ENCODE data around the gene PTPRZ1. TPM values are rescaled to one million over a fixed set of nuclear protein-coding genes. Genes with fewer than 3 reads are reported as not detected.

PTPRZ1 gene
- polyA plus RNA-seq, 1 of the 3 experiments (the other 2 are of a cell fraction): not detected

DNA sequence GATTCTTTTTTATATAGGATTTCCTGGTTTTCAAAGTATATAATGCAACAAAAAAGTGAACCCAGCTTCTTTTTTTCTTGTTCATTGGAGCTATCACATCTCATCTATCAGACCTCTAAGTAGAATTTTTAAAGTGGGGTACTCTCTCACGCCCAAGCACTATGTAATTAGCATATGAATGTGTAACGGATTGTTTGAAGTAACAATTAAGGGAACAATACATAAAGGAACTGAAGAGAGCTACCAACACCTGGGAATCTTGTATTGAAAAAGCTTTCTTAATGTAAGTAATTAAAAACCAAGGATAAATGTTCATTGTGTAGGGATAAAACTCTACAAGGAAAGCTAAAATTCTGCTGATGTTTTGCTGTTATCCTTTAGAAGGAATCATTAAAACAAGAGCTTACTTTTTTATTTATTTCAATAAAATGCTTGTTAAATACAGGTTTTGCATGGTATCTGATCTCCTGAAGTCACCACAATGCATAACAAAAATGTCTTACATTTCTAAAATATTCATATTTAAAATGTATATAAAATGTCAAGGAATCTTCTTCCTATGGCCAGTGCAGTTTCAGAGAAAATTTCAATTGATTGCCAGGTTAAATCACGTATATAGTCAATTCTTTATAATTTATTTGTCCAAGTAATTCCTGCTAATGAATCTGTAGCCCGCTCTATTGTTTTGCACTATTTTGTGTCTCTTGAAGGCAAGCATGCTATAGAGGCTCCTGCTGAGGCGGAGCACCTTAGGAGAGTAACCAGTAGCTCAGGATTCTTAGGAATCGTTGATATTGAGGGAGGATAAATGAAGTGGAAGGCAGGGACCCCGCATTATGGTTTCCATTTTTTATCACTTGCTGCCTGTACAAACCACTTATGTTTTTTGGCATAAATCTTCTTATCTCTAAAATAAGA is 51.6 kb downstream of the PTPRZ1 start:
- no peaks in the 10 kb centered on the region for H3K9me2 ChIP-seq
- H3F3A ChIP-seq (replicated peaks; ENCODE audit: insufficient read depth): no peaks in the 10 kb centered on the region
- H3K4me2 ChIP-seq: no peak overlapping the region
- H2AFZ ChIP-seq (ENCODE audit: low read depth): no peak overlapping the region; the same call in 1 of the 2 replicates
- ChIA-PET CTCF (interaction anchor here (0.8 to 1.2 kb wide), 3 partner anchors 15 to 70 kb away, joined by 3 read pairs; no protein-coding TSS in a partner anchor), POLR2A (no interaction called here)
- DNase-seq: no peak
- peaks cover 9% of the 10 kb centered on the region for H3K27me3 ChIP-seq (ENCODE audit: insufficient read depth)
- H3K36me3 ChIP-seq (replicated peaks in 1 of 2; ENCODE audit: control insufficient read depth in 1 of 2, insufficient read depth in 2 of 2, low read length in 1 of 2): no peaks in the 10 kb centered on the region
- no peaks in the 10 kb centered on the region for H3K79me2 ChIP-seq (ENCODE audit: insufficient read depth)
- H3K4me1 ChIP-seq (ENCODE audit: control insufficient read depth in 1 of 2, insufficient read depth in 2 of 2, low read depth in 1 of 2, low read length in 1 of 2): no peaks in the 10 kb centered on the region
- H3K9me3 ChIP-seq: no peaks in the 10 kb centered on the region
- no peaks in the 10 kb centered on the region for H4K20me1 ChIP-seq (ENCODE audit: insufficient read depth)
- no peak overlapping the region for H3K4me3 ChIP-seq (ENCODE audit: low read depth in 2 of 2, low read length in 1 of 2)
- WGBS (ENCODE audit: low lambda C conversion rate): 1% methylated on average over 7 of the region's 7 CpGs
- no peak overlapping the region for H3K9ac ChIP-seq
- no peak for TF ChIP-seq GABPA (IDR thresholded peaks at IDR 0.05; ENCODE audit: low read depth)
- TF ChIP-seq FOXM1 (IDR thresholded peaks at IDR 0.05; ENCODE audit: low read depth): no peak
- no peak for TF ChIP-seq NRF1 (IDR thresholded peaks at IDR 0.05; ENCODE audit: low read depth, low read length)
- TF ChIP-seq, protein P1, sequence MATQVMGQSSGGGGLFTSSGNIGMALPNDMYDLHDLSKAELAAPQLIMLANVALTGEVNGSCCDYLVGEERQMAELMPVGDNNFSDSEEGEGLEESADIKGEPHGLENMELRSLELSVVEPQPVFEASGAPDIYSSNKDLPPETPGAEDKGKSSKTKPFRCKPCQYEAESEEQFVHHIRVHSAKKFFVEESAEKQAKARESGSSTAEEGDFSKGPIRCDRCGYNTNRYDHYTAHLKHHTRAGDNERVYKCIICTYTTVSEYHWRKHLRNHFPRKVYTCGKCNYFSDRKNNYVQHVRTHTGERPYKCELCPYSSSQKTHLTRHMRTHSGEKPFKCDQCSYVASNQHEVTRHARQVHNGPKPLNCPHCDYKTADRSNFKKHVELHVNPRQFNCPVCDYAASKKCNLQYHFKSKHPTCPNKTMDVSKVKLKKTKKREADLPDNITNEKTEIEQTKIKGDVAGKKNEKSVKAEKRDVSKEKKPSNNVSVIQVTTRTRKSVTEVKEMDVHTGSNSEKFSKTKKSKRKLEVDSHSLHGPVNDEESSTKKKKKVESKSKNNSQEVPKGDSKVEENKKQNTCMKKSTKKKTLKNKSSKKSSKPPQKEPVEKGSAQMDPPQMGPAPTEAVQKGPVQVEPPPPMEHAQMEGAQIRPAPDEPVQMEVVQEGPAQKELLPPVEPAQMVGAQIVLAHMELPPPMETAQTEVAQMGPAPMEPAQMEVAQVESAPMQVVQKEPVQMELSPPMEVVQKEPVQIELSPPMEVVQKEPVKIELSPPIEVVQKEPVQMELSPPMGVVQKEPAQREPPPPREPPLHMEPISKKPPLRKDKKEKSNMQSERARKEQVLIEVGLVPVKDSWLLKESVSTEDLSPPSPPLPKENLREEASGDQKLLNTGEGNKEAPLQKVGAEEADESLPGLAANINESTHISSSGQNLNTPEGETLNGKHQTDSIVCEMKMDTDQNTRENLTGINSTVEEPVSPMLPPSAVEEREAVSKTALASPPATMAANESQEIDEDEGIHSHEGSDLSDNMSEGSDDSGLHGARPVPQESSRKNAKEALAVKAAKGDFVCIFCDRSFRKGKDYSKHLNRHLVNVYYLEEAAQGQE (IDR thresholded peaks at IDR 0.05; ENCODE audit: low read depth, low read length): no peak
- TF ChIP-seq EZH2phosphoT487 (IDR thresholded peaks at IDR 0.05; ENCODE audit: borderline replicate concordance, low read depth): no peak
- TF ChIP-seq, protein P2, sequence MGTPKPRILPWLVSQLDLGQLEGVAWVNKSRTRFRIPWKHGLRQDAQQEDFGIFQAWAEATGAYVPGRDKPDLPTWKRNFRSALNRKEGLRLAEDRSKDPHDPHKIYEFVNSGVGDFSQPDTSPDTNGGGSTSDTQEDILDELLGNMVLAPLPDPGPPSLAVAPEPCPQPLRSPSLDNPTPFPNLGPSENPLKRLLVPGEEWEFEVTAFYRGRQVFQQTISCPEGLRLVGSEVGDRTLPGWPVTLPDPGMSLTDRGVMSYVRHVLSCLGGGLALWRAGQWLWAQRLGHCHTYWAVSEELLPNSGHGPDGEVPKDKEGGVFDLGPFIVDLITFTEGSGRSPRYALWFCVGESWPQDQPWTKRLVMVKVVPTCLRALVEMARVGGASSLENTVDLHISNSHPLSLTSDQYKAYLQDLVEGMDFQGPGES (IDR thresholded peaks at IDR 0.05; ENCODE audit: low read depth, low read length): no peak
- no peak for TF ChIP-seq CHD2 (IDR thresholded peaks at IDR 0.05; ENCODE audit: low read length, partially characterized antibody)
- TF ChIP-seq, protein P3, sequence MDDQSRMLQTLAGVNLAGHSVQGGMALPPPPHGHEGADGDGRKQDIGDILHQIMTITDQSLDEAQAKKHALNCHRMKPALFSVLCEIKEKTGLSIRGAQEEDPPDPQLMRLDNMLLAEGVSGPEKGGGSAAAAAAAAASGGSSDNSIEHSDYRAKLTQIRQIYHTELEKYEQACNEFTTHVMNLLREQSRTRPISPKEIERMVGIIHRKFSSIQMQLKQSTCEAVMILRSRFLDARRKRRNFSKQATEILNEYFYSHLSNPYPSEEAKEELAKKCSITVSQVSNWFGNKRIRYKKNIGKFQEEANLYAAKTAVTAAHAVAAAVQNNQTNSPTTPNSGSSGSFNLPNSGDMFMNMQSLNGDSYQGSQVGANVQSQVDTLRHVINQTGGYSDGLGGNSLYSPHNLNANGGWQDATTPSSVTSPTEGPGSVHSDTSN (IDR thresholded peaks at IDR 0.05): no peak
- TF ChIP-seq EP300 (IDR thresholded peaks at IDR 0.05; ENCODE audit: borderline replicate concordance in 1 of 2, low read depth in 1 of 2, low read length in 1 of 2): no peak
- TF ChIP-seq, protein P4, sequence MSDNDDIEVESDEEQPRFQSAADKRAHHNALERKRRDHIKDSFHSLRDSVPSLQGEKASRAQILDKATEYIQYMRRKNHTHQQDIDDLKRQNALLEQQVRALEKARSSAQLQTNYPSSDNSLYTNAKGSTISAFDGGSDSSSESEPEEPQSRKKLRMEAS (IDR thresholded peaks at IDR 0.05; ENCODE audit: low read depth): no peak
- no peak for TF ChIP-seq GATA2 (CRISPR knock-in tag; IDR thresholded peaks at IDR 0.05)
- no peak for TF ChIP-seq FOXJ3 (CRISPR knock-in tag; IDR thresholded peaks at IDR 0.05)
- TF ChIP-seq RFX5 (IDR thresholded peaks at IDR 0.05; ENCODE audit: low read length): no peak
- TF ChIP-seq MXI1 (IDR thresholded peaks at IDR 0.05; ENCODE audit: low read depth, low read length): no peak
- no peak for TF ChIP-seq YY1 (IDR thresholded peaks at IDR 0.05; ENCODE audit: low read depth)
- no peak for TF ChIP-seq MEF2A (IDR thresholded peaks at IDR 0.05; ENCODE audit: borderline replicate concordance, low read depth)
- TF ChIP-seq, protein P5, sequence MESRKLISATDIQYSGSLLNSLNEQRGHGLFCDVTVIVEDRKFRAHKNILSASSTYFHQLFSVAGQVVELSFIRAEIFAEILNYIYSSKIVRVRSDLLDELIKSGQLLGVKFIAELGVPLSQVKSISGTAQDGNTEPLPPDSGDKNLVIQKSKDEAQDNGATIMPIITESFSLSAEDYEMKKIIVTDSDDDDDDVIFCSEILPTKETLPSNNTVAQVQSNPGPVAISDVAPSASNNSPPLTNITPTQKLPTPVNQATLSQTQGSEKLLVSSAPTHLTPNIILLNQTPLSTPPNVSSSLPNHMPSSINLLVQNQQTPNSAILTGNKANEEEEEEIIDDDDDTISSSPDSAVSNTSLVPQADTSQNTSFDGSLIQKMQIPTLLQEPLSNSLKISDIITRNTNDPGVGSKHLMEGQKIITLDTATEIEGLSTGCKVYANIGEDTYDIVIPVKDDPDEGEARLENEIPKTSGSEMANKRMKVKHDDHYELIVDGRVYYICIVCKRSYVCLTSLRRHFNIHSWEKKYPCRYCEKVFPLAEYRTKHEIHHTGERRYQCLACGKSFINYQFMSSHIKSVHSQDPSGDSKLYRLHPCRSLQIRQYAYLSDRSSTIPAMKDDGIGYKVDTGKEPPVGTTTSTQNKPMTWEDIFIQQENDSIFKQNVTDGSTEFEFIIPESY (IDR thresholded peaks at IDR 0.05; ENCODE audit: borderline replicate concordance, low read depth): no peak
- TF ChIP-seq, protein P6, sequence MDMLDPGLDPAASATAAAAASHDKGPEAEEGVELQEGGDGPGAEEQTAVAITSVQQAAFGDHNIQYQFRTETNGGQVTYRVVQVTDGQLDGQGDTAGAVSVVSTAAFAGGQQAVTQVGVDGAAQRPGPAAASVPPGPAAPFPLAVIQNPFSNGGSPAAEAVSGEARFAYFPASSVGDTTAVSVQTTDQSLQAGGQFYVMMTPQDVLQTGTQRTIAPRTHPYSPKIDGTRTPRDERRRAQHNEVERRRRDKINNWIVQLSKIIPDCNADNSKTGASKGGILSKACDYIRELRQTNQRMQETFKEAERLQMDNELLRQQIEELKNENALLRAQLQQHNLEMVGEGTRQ (IDR thresholded peaks at IDR 0.05; ENCODE audit: borderline replicate concordance, low read depth, low read length): no peak
- TF ChIP-seq, protein P7, sequence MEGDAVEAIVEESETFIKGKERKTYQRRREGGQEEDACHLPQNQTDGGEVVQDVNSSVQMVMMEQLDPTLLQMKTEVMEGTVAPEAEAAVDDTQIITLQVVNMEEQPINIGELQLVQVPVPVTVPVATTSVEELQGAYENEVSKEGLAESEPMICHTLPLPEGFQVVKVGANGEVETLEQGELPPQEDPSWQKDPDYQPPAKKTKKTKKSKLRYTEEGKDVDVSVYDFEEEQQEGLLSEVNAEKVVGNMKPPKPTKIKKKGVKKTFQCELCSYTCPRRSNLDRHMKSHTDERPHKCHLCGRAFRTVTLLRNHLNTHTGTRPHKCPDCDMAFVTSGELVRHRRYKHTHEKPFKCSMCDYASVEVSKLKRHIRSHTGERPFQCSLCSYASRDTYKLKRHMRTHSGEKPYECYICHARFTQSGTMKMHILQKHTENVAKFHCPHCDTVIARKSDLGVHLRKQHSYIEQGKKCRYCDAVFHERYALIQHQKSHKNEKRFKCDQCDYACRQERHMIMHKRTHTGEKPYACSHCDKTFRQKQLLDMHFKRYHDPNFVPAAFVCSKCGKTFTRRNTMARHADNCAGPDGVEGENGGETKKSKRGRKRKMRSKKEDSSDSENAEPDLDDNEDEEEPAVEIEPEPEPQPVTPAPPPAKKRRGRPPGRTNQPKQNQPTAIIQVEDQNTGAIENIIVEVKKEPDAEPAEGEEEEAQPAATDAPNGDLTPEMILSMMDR (IDR thresholded peaks at IDR 0.05): no peak
- H3K27ac ChIP-seq (ENCODE audit: low read depth in 2 of 2, low read length in 1 of 2): no peak overlapping the region
